Upper lobe of right lung (tissue), 1 donor: ENCODE data around the gene GRAMD1A. TPM values are rescaled to one million over a fixed set of nuclear protein-coding genes. Genes with fewer than 3 reads are reported as not detected.

Source experiments
- ATAC-seq: fragments of 200-7000 bp; cut with Tn5 transposase; one replicate; pipeline ENCODE4 v1.9.1; 2020; ENCODE audit warnings: mild to moderate bottlenecking, moderate library complexity
- DNase-seq: peaks from one replicate; pipeline ENCODE4 v3.0.0-alpha.2; 2020
- H3K27ac ChIP-seq: fragments of 200-600 bp; one replicate; pipeline ENCODE4 v1.8.0; 2022
- H3K27me3 ChIP-seq: fragments of 200-600 bp; one replicate; pipeline ENCODE4 v1.8.0; 2022; ENCODE audit warnings: mild to moderate bottlenecking
- H3K36me3 ChIP-seq: fragments of 200-600 bp; one replicate; pipeline ENCODE4 v1.8.0; 2022
- H3K4me1 ChIP-seq: fragments of 200-600 bp; one replicate; pipeline ENCODE4 v1.8.0; 2022
- H3K4me3 ChIP-seq: fragments of 200-600 bp; one replicate; pipeline ENCODE4 v1.8.0; 2022; ENCODE audit warnings: mild to moderate bottlenecking
- H3K9me3 ChIP-seq: fragments of 200-600 bp; one replicate; pipeline ENCODE4 v1.8.0; 2022
- CTCF ChIP-seq: fragments of 200-600 bp; IDR thresholded peaks from one replicate; pipeline ENCODE4 v1.8.0; 2022; ENCODE audit warnings: antibody characterized with exemption
- intact Hi-C: fragments of 100-400 bp; cut with DNase I; formaldehyde crosslinking; loops from one replicate; pipeline ENCODE4 v1.11.0; 2022
- total RNA-seq: library from RNA; stranded (reverse); fragmentation: NEBNext Ultra II Directional; extraction: Animal tissue kit (Norgen Biotek cat#: 25700); gene quantifications from one replicate; pipeline ENCODE4 v1.2.1, GENCODE V29; 2021
- donor health status: DM: no; HTN: yes; CAD: no; lungs with severe emphysema.

Gene GRAMD1A
- total RNA-seq, 1 donor from 2014 or later: 107 TPM

GRCh38 chr19:34983786-34984185 lies 16.3 kb upstream of the GRAMD1A start:
- H3K4me3 ChIP-seq: no peak overlapping the region
- no peak overlapping the region for H3K27ac ChIP-seq
- DNase-seq (no peak), ATAC-seq (no peak)
- intact Hi-C loops: no loop called here
- H3K9me3 ChIP-seq: no peaks in the 10 kb centered on the region
- TF ChIP-seq CTCF: no peak
- peaks cover 10% of the 10 kb centered on the region for H3K4me1 ChIP-seq
- no peaks in the 10 kb centered on the region for H3K27me3 ChIP-seq
- no peaks in the 10 kb centered on the region for H3K36me3 ChIP-seq

- TF ChIP-seq CTCF: no peak
- Histone ChIP-seq H3K9me3 (no peaks in the 10 kb centered on the region), H3K4me3 (no peak overlapping the region), H3K4me1 (peaks cover 10% of the 10 kb centered on the region), H3K36me3 (no peaks in the 10 kb centered on the region), H3K27me3 (no peaks in the 10 kb centered on the region), H3K27ac (no peak overlapping the region)
- intact Hi-C loops: no loop called here
- DNase-seq (no peak), ATAC-seq (no peak)
Measured at GRCh38 chr19:34984287-34984686, 15.8 kb upstream of the GRAMD1A start.

GRCh38 chr19:34985249-34986022 lies 14.7 kb upstream of the GRAMD1A start:
- peak overlapping the region; percentile 8 for H3K27ac ChIP-seq
- ATAC-seq: peak; percentile 95

GRCh38 chr19:34988119-34988518 lies 12.0 kb upstream of the GRAMD1A start:
- H3K36me3 ChIP-seq: no peaks in the 10 kb centered on the region
- TF ChIP-seq CTCF: no peak
- DNase-seq: peak; percentile 7

More at GRCh38 chr19:34985249-34986022, 14.7 kb upstream of the GRAMD1A start:
- no peaks in the 10 kb centered on the region for H3K27me3 ChIP-seq
- H3K4me1 ChIP-seq: peaks cover 10% of the 10 kb centered on the region
- no peak for TF ChIP-seq CTCF
- DNase-seq: no peak
- no peaks in the 10 kb centered on the region for H3K9me3 ChIP-seq
- no peak overlapping the region for H3K4me3 ChIP-seq
- intact Hi-C loops: no loop called here
- H3K36me3 ChIP-seq: no peaks in the 10 kb centered on the region

GRCh38 chr19:34989298-34989697 lies 10.8 kb upstream of the GRAMD1A start:
- intact Hi-C loops: no loop called here
- peaks cover 11% of the 10 kb centered on the region for H3K4me1 ChIP-seq
- no peaks in the 10 kb centered on the region for H3K27me3 ChIP-seq
- no peaks in the 10 kb centered on the region for H3K36me3 ChIP-seq
- H3K9me3 ChIP-seq: no peaks in the 10 kb centered on the region
- TF ChIP-seq CTCF: no peak
- ATAC-seq: no peak
- peak; percentile 1 for DNase-seq
- no peak overlapping the region for H3K27ac ChIP-seq
- no peak overlapping the region for H3K4me3 ChIP-seq

More at GRCh38 chr19:34988119-34988518, 12.0 kb upstream of the GRAMD1A start:
- H3K27me3 ChIP-seq: no peaks in the 10 kb centered on the region
- H3K27ac ChIP-seq: no peak overlapping the region
- H3K9me3 ChIP-seq: no peaks in the 10 kb centered on the region
- H3K4me3 ChIP-seq: no peak overlapping the region
- H3K4me1 ChIP-seq: peaks cover 10% of the 10 kb centered on the region
- ATAC-seq: no peak
- intact Hi-C loops: no loop called here
